Measurements from ENCODE around the gene LRRTM2. TPM values are rescaled to one million over a fixed set of nuclear protein-coding genes. Genes with fewer than 3 reads are reported as not detected.

LRRTM2 gene
- total and polyA plus RNA-seq, 2 donors (not counting 1 experiment from before 2014, with no cell fraction given): 0.33 to 1.3 TPM

GRCh38 chr5:138833726-138834480, 41.2 kb downstream of the LRRTM2 start:
- Histone ChIP-seq H3K4me1 (ENCODE audit: control insufficient read depth, extremely low read depth, insufficient read depth, low read length) (peaks cover 2% of the 10 kb centered on the region), H3K27ac (ENCODE audit: insufficient read depth, low read length) (no peak overlapping the region), H3K79me2 (ENCODE audit: control insufficient read depth, insufficient read depth, low read length) (peaks cover 19% of the 10 kb centered on the region), H2AFZ (ENCODE audit: low read length) (no peak overlapping the region), H3K36me3 (ENCODE audit: control insufficient read depth, insufficient read depth, low read length) (no peaks in the 10 kb centered on the region), H3K9me3 (ENCODE audit: control insufficient read depth, insufficient read depth, low read depth, low read length) (no peaks in the 10 kb centered on the region), H3K4me3 (replicated peaks in 1 of 4; ENCODE audit: control extremely low read depth in 1 of 4, insufficient read depth in 1 of 4, low read depth in 3 of 4, low read length in 4 of 4) (no peak overlapping the region), H3K9ac (ENCODE audit: insufficient read depth, low read length) (no peak overlapping the region), H3K27me3 (ENCODE audit: control insufficient read depth, insufficient read depth, low read length) (no peaks in the 10 kb centered on the region), H3K4me2 (ENCODE audit: extremely low read depth, insufficient read depth, low read length) (no peak overlapping the region), H4K20me1 (ENCODE audit: control insufficient read depth, extremely low read depth, insufficient read depth, low read length) (peaks cover 2% of the 10 kb centered on the region)
- no peak for DNase-seq (ENCODE audit: low read depth in 2 of 2)
- TF ChIP-seq CTCF (conservative IDR thresholded peaks at IDR 0.05 in 1 of 2, IDR thresholded peaks at IDR 0.05 in 1 of 2; ENCODE audit: low read depth in 1 of 2, low read length in 2 of 2): no peak
- TF ChIP-seq EZH2 (IDR thresholded peaks at IDR 0.05; ENCODE audit: low read length, missing control alignments): no peak

- Histone ChIP-seq H3K4me2 (ENCODE audit: extremely low read depth, insufficient read depth, low read length) (no peak overlapping the region), H3K9me3 (ENCODE audit: control insufficient read depth, insufficient read depth, low read depth, low read length) (no peaks in the 10 kb centered on the region), H3K9ac (ENCODE audit: insufficient read depth, low read length) (no peak overlapping the region), H3K4me1 (ENCODE audit: control insufficient read depth, extremely low read depth, insufficient read depth, low read length) (peaks cover 2% of the 10 kb centered on the region), H3K4me3 (replicated peaks in 1 of 4; ENCODE audit: control extremely low read depth in 1 of 4, insufficient read depth in 1 of 4, low read depth in 3 of 4, low read length in 4 of 4) (no peak overlapping the region), H3K79me2 (ENCODE audit: control insufficient read depth, insufficient read depth, low read length) (peaks cover 17% of the 10 kb centered on the region), H3K27ac (ENCODE audit: insufficient read depth, low read length) (no peak overlapping the region), H4K20me1 (ENCODE audit: control insufficient read depth, extremely low read depth, insufficient read depth, low read length) (peaks cover 2% of the 10 kb centered on the region), H2AFZ (ENCODE audit: low read length) (no peak overlapping the region), H3K36me3 (ENCODE audit: control insufficient read depth, insufficient read depth, low read length) (no peaks in the 10 kb centered on the region), H3K27me3 (ENCODE audit: control insufficient read depth, insufficient read depth, low read length) (no peaks in the 10 kb centered on the region)
- TF ChIP-seq EZH2 (IDR thresholded peaks at IDR 0.05; ENCODE audit: low read length, missing control alignments): no peak
- TF ChIP-seq CTCF (conservative IDR thresholded peaks at IDR 0.05 in 1 of 2, IDR thresholded peaks at IDR 0.05 in 1 of 2; ENCODE audit: low read depth in 1 of 2, low read length in 2 of 2): no peak
- DNase-seq (ENCODE audit: low read depth in 2 of 2): no peak
These were observed 42.1 kb downstream of the LRRTM2 start for GRCh38 chr5:138833080-138833479.

GRCh38 chr5:138832218-138832617, 42.9 kb downstream of the LRRTM2 start:
- Histone ChIP-seq H3K36me3 (ENCODE audit: control insufficient read depth, insufficient read depth, low read length) (peaks cover 5% of the 10 kb centered on the region), H2AFZ (ENCODE audit: low read length) (no peak overlapping the region), H3K4me2 (ENCODE audit: extremely low read depth, insufficient read depth, low read length) (no peak overlapping the region), H3K27me3 (ENCODE audit: control insufficient read depth, insufficient read depth, low read length) (no peaks in the 10 kb centered on the region), H3K27ac (ENCODE audit: insufficient read depth, low read length) (no peak overlapping the region), H3K9ac (ENCODE audit: insufficient read depth, low read length) (no peak overlapping the region), H3K4me1 (ENCODE audit: control insufficient read depth, extremely low read depth, insufficient read depth, low read length) (peaks cover 2% of the 10 kb centered on the region), H3K79me2 (ENCODE audit: control insufficient read depth, insufficient read depth, low read length) (peaks cover 13% of the 10 kb centered on the region), H3K4me3 (replicated peaks in 1 of 4; ENCODE audit: control extremely low read depth in 1 of 4, insufficient read depth in 1 of 4, low read depth in 3 of 4, low read length in 4 of 4) (no peak overlapping the region), H4K20me1 (ENCODE audit: control insufficient read depth, extremely low read depth, insufficient read depth, low read length) (peaks cover 2% of the 10 kb centered on the region), H3K9me3 (ENCODE audit: control insufficient read depth, insufficient read depth, low read depth, low read length) (no peaks in the 10 kb centered on the region)
- TF ChIP-seq EZH2 (IDR thresholded peaks at IDR 0.05; ENCODE audit: low read length, missing control alignments): no peak
- no peak for TF ChIP-seq CTCF (conservative IDR thresholded peaks at IDR 0.05 in 1 of 2, IDR thresholded peaks at IDR 0.05 in 1 of 2; ENCODE audit: low read depth in 1 of 2, low read length in 2 of 2)
- peak; percentile 26 to 63 for DNase-seq (ENCODE audit: low read depth in 2 of 2)

Data from fibroblast of lung (primary cell).